HG03175 (cell line): ENCODE data around the gene STK11.

Experiments used
- ATAC-seq: cut with Tn5 transposase; IDR thresholded peaks from one replicate; pipeline ENCODE4 v1.9.1; 2021; ENCODE audit warnings: mild to moderate bottlenecking, moderate library complexity; ENCODE audit not compliant: unreplicated experiment

STK11 gene

DNA sequence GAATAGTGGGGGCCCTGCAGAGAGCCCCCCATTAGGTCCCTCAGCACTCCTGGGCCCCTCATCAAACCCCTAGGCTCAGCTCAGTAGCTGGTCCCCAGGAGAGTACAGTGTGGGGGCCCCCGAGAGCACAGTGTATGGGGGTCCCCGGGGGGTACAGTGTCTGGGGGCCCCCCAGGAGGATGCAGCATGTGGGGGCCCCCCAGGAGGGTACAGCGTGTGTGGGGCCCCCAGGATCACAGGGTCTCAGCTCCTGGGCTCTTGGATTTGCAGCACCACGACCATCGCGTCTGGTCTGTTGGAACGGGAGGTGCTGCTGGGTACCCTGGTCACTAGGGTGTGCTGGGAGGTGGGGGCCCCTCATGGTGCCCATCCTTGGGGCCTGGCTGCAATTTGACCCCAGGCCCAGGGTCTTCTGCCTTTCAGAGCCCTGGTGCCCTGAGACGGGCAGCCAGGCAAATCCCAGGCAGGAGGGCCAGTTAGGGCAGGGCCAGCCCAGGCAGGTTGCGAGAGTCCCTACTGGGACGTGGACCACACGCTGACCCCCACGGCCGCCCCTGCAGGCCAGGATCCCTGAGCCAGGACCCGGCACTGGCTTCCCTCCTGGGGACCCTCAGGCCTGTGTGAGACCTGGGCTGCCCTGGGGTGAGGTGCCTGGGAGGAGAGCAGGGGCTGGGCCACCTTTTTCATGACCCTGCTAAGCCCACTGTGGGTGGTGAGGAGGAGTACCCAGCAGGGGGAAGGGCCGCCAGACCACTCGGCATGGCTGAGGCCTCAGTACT lies 18.7 kb downstream of the STK11 start:
- no peak for ATAC-seq

DNA sequence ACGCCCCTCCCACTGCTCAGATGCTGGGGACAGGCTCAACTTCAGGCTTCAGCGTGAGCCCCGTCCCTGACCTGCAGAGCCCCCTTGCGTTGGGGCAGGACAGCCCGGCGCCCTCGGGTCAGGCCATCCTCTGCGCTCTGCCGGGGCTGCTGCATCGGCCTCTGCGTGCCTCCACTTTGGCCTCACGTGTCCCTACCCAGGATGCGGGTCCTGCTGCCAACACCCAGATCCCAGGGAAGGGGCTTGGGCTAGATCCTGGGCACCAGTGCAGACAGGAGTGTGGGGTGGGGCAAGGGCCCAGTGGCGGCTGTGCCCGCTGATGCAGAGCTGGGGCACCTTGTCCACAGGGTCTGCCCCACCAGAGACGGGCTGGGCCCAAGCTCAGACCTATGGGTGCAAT lies 19.3 kb downstream of the STK11 start:
- ATAC-seq: no peak

DNA sequence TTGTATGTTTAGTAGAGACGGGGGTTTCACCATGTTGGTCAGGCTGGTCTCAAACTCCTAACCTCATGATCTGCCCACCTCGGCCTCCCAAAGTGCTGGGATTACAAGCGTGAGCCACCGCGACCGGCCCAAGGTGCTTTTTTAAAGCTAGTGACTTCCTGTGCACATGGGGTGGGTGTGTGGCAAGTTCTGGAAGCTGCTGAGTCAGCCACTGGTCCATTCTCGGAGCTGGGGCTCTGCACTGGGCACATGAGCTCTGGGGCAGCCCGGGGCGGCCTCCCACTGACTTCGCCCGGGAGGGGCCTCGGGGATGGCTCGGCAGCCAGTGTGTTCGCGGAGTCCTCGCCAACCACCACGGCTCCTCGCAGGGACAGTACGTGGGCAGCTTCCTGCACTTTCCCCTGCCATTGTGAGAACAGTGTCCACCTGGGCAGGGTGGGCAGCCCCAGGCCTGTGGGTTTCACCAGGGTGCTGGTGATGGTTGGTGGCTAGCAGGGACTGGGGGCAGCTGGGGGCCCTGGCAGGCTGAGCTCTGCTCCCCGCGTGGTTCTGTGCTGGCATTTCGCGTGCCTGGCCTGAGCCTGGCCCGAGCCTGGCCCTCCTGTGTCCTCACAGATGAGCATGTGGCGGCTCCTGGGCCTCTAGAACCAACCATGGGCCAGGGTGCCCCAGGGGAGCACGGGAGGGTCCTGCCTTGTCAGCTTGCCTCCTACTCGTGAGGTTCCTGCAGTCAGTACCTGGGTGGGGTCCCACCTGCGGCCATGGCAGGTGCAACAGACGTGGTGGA lies 20.1 kb downstream of the STK11 start:
- ATAC-seq: no peak

DNA sequence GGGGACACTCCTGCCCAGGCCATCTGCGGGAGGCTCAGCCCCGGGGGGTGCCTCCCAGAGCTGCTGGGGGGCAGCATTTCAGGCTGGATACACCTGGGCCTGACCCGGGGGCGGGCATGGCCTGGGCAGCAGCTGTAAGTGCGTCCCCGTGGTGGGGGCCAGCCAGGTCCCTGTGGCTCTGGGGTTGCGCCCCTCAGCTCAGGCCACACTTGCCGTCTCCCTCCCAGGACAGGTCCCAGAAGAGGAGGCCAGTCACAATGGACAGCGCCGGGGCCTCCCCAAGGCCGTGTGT lies 20.6 kb downstream of the STK11 start:
- ATAC-seq: no peak

DNA sequence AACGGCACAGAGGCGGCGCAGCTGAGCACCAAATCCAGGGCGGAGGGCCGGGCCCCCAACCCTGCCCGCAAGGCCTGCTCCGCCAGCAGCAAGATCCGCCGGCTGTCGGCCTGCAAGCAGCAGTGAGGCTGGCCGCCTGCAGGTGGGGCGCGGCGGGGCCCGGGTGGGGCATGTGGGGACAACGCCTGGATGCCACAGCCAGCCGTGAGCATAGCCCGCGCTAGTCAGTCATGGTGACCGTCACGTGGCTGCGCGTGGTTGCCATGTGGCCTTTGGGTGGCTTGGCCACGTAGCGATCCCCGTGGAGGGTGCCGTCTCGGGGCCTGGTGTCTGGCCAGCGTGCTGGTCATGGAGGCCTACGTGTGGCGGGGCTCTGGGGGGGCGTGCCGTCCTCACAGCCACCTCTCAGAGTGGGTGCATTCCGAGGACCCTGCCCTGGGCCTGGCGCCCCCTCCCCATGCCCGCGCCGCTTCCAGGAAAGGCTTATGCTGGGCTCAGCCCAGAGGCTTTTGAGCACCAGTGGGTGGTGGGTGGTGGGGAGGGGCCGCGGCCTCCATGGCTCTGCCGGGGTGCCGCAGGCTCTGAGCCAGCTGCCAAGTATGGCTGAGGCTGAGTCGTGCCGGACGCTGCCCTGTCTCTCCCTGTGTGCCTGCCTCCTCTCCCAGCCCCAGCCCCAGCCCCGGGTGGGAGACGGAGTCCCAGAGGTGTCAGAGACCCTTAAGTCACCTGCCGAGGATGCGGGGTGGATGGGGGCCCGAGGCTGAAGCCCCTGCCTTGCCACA lies 21.1 kb downstream of the STK11 start:
- no peak for ATAC-seq

DNA sequence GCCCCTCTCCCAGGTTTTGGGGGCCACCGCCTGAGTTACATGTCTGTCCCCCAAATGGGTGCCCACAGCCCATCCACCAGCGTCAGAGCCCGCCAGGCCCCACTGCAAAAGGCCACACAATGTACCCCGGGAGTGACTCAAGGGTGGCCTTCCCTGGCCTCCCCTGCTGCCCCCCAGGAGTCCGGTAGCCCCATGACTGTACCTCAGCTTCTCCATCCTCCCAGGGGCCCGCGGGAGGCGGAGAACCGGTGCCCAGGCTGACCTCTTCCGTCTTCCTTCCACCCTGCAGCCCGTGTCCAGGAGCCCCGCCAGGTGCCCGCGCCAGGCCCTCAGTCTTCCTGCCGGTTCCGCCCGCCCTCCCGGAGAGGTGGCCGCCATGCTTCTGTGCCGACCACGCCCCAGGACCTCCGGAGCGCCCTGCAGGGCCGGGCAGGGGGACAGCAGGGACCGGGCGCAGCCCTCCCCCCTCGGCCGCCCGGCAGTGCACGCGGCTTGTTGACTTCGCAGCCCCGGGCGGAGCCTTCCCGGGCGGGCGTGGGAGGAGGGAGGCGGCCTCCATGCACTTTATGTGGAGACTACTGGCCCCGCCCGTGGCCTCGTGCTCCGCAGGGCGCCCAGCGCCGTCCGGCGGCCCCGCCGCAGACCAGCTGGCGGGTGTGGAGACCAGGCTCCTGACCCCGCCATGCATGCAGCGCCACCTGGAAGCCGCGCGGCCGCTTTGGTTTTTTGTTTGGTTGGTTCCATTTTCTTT lies 21.9 kb downstream of the STK11 start:
- no peak for ATAC-seq

DNA sequence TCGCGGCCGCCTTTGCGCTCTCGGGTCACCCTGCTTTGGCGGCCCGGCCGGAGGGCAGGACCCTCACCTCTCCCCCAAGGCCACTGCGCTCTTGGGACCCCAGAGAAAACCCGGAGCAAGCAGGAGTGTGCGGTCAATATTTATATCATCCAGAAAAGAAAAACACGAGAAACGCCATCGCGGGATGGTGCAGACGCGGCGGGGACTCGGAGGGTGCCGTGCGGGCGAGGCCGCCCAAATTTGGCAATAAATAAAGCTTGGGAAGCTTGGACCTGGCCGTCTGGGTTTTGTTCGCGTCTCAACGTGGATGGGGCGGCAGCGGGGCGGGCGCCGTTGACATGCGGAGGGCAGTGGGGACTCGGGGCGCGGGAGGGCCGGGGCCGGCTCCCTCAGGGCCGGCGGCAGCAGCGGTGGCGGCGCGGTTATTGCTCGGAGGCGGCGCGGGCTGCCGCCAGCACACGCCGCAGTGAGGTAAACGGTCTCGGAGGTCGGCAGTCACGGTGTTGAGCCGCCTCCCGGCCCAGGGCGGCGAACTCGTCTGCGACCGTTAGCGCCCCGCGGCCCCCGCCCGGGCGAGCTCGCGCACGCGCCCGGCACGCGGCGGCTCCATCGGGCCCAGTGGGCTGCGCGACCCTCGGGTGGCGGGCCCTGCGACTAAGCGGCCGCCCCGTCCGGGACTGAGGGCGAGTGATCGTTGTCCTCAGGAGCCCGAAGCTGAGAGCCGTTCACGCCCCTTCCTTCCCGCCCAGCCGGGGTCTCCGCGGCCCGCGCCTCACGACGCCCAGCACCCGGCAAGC lies 22.8 kb downstream of the STK11 start:
- ATAC-seq: no peak

DNA sequence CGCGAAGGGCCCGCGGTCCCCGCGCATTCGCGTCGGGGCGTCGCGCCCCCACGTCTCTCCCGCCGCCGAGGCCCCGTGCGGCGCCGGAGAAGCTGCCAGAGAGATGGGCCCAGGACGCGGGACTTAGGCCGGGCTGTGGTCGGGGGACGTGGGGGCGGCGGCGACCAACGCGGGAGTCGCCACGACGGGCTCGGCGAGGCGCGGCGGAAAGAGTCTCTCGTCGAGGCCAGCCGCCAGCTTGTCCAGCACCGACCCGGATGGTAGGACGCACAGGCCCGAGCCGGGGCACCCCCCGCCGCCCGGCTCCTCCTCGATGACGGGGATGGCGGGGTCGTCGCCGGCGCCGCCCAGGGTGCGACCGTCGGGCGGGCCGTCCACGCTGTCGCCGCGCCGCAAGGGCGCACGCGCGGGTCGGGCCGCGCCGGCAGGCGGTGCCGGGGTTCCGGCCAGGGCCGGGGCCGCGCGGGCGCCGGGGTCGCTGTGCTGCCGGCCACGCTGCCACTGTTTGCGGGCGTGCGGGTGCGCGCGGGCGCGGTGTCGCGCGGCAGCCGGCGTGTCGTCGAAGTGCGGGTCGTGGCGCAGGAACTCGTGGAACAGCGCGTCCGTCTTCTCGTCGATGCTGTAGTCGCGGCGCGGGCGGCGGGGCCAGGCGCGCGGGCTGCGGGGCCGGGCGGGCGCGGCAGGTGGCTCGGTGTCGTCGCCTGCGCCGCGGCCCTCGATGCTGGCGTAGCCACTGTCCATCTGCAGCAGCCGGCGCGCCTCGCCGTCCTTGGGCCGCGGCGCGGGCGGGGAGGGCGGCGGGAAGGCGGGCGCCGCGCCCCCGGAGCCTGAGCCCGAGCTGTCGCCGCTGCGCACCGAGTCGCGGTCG lies 23.7 kb downstream of the STK11 start:
- no peak for ATAC-seq

DNA sequence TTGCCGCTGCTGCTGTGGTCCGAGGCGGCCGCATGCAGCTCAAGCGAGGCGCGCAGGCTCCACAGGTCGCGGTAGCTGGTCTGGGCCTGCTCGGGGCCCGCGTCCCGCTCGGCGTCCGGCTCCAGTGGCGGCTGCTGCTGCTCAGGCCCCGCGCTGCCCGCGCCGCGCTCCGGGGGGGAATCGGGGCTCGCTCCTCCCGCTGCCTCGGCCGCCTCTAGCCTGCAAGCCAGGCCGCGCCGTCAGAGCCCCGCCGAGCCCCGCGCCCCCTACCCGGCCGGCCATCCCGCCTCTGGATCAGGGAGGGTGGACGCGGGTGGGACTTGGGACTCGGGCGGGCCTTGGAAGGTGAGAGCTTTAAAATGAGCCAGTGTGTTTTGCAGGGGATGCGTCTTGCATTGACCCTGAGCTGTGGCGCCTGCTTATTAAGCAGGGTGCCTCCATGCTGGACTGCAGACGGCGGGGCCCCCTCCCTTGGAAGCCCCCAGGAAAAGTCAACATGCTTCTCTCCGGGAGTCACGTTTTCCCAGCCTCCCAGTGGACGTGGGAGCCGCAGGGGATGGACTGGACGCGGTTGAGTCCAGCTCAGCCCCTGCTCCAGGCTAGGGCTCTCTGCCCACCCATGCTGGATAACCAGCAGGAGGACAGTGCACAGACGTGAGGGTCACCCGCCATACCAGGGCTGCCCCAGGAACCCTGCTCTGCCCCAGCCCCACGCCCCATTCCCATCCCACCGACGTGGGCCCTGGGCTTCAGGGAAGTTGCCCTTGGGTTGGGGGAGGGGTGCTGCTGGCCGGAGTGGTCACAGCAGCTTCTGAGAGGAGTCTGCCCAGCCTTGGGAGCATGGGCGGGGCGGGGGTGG lies 24.6 kb downstream of the STK11 start:
- no peak for ATAC-seq

DNA sequence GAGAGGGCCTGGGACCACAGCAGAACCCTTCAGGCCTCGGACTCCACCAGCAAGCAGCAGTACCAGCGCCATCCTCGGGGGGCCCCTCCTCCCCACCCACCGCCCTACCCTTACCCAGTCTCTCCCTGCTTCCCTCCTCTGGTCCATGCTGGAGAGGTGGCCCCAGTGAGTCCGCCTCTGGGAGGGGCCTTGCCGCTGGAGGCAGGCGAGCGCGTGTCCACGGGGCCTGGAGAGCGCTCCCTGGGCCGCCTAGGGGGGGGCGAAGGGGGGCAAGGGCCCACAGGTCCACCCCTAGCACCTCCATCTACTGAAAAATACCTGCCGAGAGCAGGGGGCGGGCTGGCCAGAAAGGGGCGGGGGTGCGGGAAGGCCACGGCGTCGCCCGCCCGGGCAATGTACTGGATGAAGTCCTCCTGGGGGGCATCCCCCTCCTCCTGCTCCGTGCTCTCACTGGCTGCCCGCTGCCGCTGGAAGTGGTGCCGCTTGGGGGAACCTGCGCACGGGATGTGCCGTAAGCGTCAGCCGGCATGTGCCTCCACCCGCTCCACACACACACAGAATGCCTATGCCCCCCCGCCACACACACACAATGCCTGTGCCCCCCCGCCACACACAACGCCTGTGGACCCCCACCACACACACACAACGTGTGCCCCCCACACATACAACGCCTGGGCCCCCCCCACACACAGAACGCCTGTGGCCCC lies 25.4 kb downstream of the STK11 start:
- ATAC-seq: no peak

DNA sequence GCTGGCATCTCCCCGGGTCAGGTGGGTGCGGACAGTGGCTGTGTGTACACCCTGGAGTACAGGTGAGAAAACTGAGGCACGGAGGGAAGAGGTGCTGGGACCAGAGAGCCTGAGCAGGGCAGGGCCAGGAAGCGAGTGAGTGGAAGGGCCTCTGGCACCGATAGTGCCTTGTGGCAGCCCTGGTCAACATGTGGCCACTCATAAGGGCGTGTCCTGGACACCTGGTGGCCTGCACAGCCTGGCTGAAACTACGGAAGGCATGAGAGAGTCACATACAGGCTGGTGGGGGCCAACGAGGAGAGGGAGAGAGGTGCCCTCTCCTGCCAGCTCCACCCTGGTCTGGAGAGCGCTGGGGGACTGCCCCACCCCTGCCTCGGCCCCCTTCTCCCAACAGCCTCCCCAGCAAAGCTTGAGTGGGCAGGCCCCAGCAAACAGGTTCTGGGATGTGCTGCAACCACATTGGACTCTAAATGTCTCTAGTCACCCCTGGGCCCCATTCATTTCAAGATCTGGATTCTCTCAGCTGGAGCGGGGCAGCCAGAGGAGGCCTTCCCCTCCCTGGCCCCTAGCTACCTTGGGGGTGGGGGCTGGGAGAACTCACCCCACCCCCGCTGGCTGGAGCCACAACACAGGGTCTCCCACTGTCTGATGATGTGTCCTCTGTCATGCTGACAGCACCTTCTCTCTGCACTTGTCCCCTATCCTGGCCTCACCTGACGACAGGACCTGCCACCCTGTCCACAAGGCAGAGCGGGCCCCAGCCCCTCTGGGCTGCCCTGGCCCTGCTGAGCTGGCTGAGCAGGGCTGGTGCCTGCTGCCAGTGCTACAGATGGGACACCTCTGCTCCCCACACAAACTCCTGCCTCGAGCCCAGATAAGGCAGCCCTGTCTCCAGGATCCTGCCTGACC lies 26.4 kb downstream of the STK11 start:
- no peak for ATAC-seq

DNA sequence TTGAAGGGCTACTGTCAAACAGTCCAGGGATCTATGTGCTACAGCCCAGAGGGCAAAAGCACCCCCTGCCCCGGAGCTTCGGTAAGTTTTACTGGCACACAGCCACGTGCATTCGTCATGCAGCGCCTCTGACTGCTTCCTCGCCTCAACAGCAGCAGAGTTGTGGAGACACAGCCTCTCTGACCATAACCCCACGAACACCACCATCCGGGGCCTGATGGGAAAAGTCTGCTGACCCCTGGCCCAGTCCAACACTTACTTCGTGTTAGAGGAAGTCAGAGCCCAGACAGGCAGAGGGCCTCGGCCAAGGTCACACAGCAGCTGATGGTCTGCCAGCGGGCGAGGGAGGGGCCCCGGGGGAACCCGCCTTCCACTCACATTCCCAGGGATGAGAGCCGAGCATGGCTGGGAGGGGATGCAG lies 27.1 kb downstream of the STK11 start:
- ATAC-seq: no peak

DNA sequence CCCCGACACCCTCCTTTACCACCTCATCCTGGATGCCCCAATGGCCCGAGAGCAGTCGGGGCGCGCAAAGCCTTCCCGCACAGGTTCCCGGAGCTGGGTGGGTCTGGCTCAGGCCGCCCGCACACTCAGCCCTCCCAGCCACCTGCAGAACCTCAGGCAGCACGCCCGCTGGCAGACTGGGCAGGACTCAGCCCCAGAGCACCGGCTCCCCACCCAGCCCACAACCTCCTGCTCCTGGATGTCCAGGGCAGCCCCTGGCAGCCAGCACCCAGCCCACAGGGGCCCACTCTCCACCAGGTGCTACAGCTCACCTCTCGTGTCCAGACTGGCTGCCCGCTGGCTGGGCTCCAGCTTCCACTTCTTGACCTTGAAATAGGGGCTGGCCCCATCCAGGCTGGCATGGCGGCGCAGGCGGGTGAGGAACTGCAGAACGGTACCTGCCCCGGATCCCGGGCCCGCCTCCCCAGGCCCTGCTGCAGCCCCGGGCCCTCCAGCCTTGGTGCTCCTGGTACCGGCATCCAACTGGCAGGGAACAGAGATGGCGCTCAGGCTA lies 27.6 kb downstream of the STK11 start:
- ATAC-seq: no peak

DNA sequence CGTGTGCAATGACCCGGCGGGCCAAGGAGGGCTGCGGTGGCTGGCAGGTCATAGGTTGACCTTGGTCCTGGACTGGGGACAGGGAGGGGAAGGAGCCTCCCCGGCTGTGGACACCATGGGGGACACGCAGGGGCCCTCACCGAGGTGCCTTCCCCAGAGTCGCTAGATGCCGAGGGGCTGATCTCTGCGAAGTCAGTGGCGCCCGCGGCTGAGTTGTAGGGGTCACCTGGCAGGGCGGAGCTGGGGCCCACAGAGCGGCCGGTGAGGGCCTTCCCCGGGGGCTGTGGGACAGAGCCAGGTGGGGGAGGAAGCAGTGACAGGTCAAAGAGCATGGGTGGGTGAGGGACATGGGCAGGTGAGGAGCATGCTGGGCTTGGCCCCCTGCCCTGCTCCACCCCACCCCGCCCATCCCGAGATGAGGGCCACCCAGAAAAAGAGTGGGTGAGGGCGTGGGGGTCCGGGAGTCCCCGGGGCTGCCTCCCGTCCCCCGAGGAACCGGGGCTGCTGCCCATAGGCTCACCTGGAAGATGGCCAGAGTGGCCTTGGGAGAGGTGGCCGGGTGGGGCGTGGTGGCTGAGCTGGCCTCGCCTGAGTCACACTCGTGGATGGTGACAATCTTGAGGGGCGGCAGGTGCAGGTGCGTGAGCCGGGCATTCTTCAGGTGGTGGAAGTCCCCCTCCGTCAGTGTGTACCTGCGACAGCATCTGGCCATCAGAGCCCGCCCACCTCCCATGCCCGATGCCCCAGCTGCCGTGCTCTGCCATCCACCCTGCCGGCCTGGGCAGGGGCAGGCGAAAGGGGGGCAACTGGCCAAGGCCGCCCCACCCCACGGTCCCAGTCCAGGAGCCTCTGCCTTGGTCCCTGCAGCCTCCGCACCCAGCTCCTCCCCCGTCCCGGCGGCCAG lies 28.7 kb downstream of the STK11 start:
- no peak for ATAC-seq

DNA sequence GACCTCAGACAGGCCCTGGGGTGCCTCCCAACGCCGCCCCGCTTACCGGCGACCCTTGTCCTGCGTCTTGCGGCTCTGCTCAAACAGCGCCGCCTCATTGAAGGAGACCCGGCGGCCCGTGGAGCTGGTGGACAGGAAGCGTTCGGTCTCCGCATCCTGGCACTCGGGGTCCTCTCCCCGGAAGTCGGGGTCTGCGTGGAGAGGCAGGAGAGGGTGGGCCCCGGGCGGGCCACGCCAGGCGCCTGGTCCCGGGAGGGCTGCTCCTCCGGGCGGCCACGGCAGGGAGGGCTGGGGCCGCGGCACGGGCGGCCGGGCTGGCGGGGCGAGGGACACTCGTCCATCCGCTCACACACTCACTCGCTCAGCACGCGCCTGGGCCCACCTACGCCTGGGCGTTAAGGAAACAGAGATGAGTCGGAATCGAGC lies 29.4 kb downstream of the STK11 start:
- no peak for ATAC-seq
